ENCODE measurements around the gene PPP1R13B. TPM values are rescaled to one million over a fixed set of nuclear protein-coding genes. Genes with fewer than 3 reads are reported as not detected.

The PPP1R13B gene
- total RNA-seq, 3 donors from 2014 or later, result 6.8 to 11.8 (median 9.7) TPM

GRCh38 chr14:103858063-103858781 is 10.8 kb upstream of the PPP1R13B start:
- Mint-ChIP-seq H3K27me3 (ENCODE audit: low read depth) (peaks cover 4% of the 10 kb centered on the region), H3K4me1 (ENCODE audit: low read depth) (peaks cover 4% of the 10 kb centered on the region), H3K4me3 (no peak overlapping the region), H3K36me3 (ENCODE audit: insufficient read depth) (no peaks in the 10 kb centered on the region), H3K9me3 (no peaks in the 10 kb centered on the region)
- ATAC-seq (no peak), DNase-seq (no peak)

- H3K4me1 Mint-ChIP-seq (ENCODE audit: low read depth), result peaks cover 4% of the 10 kb centered on the region
- no peaks in the 10 kb centered on the region for H3K9me3 Mint-ChIP-seq
- DNase-seq, result no peak
- H3K36me3 Mint-ChIP-seq (ENCODE audit: insufficient read depth), result no peaks in the 10 kb centered on the region
- ATAC-seq, result no peak
- peaks cover 4% of the 10 kb centered on the region for H3K27me3 Mint-ChIP-seq (ENCODE audit: low read depth)
- H3K4me3 Mint-ChIP-seq, result no peak overlapping the region
These were observed 9.9 kb upstream of the PPP1R13B start for GRCh38 chr14:103857256-103857655.

- no peaks in the 10 kb centered on the region for H3K9me3 Mint-ChIP-seq
- DNase-seq, result no peak
- H3K36me3 Mint-ChIP-seq (ENCODE audit: insufficient read depth), result no peaks in the 10 kb centered on the region
- no peak for ATAC-seq
- H3K27me3 Mint-ChIP-seq (ENCODE audit: low read depth), result peaks cover 2% of the 10 kb centered on the region
- peaks cover 4% of the 10 kb centered on the region for H3K4me1 Mint-ChIP-seq (ENCODE audit: low read depth)
- no peak overlapping the region for H3K4me3 Mint-ChIP-seq
These were observed 9.2 kb upstream of the PPP1R13B start for GRCh38 chr14:103856607-103857006.

GRCh38 chr14:103856105-103856504 is 8.7 kb upstream of the PPP1R13B start:
- no peak overlapping the region for H3K4me3 Mint-ChIP-seq
- peaks cover 4% of the 10 kb centered on the region for H3K4me1 Mint-ChIP-seq (ENCODE audit: low read depth)
- ATAC-seq (no peak), DNase-seq (no peak)
- no peaks in the 10 kb centered on the region for H3K27me3 Mint-ChIP-seq (ENCODE audit: low read depth)
- H3K36me3 Mint-ChIP-seq (ENCODE audit: insufficient read depth), result no peaks in the 10 kb centered on the region
- H3K9me3 Mint-ChIP-seq, result no peaks in the 10 kb centered on the region

- DNase-seq (no peak), ATAC-seq (no peak)
- H3K36me3 Mint-ChIP-seq (ENCODE audit: insufficient read depth), result no peaks in the 10 kb centered on the region
- peaks cover 4% of the 10 kb centered on the region for H3K4me1 Mint-ChIP-seq (ENCODE audit: low read depth)
- H3K27me3 Mint-ChIP-seq (ENCODE audit: low read depth), result no peaks in the 10 kb centered on the region
- no peak overlapping the region for H3K4me3 Mint-ChIP-seq
- H3K9me3 Mint-ChIP-seq, result no peaks in the 10 kb centered on the region
These were observed 8.3 kb upstream of the PPP1R13B start for GRCh38 chr14:103855734-103856095.

- Mint-ChIP-seq H3K4me1 (ENCODE audit: low read depth) (peaks cover 4% of the 10 kb centered on the region), H3K4me3 (no peak overlapping the region), H3K27me3 (ENCODE audit: low read depth) (no peaks in the 10 kb centered on the region), H3K9me3 (no peaks in the 10 kb centered on the region), H3K36me3 (ENCODE audit: insufficient read depth) (no peaks in the 10 kb centered on the region)
- DNase-seq (no peak), ATAC-seq (no peak)
These were observed 7.7 kb upstream of the PPP1R13B start for GRCh38 chr14:103854822-103855733.

- Mint-ChIP-seq H3K9me3 (no peaks in the 10 kb centered on the region), H3K36me3 (ENCODE audit: insufficient read depth) (no peaks in the 10 kb centered on the region), H3K4me3 (no peak overlapping the region), H3K27me3 (ENCODE audit: low read depth) (no peaks in the 10 kb centered on the region), H3K4me1 (ENCODE audit: low read depth) (peaks cover 4% of the 10 kb centered on the region)
- ATAC-seq (no peak), DNase-seq (no peak)
These were observed 6.8 kb upstream of the PPP1R13B start for GRCh38 chr14:103854017-103854808.

GRCh38 chr14:103849151-103849886 is 1.9 kb upstream of the PPP1R13B start:
- ATAC-seq, result no peak
- Mint-ChIP-seq H3K4me1 (ENCODE audit: low read depth) (peaks cover 15% of the 10 kb centered on the region), H3K27me3 (ENCODE audit: low read depth) (no peaks in the 10 kb centered on the region), H3K4me3 (peak overlapping the region; percentile 69), H3K36me3 (ENCODE audit: insufficient read depth) (no peaks in the 10 kb centered on the region), H3K9me3 (no peaks in the 10 kb centered on the region)
- DNase-seq, result no peak

GRCh38 chr14:103848175-103849077 is 1.1 kb upstream of the PPP1R13B start:
- Mint-ChIP-seq H3K36me3 (ENCODE audit: insufficient read depth) (peaks cover under 1% of the 10 kb centered on the region), H3K9me3 (no peaks in the 10 kb centered on the region), H3K4me3 (peak overlapping the region; percentile 69), H3K4me1 (ENCODE audit: low read depth) (peaks cover 15% of the 10 kb centered on the region), H3K27me3 (ENCODE audit: low read depth) (no peaks in the 10 kb centered on the region)
- no peak for DNase-seq
- ATAC-seq, result no peak

GRCh38 chr14:103846543-103847450 is 578 bp downstream of the PPP1R13B start:
- Mint-ChIP-seq H3K36me3 (ENCODE audit: insufficient read depth) (peaks cover 3% of the 10 kb centered on the region), H3K27me3 (ENCODE audit: low read depth) (no peaks in the 10 kb centered on the region), H3K9me3 (no peaks in the 10 kb centered on the region), H3K4me3 (peak overlapping the region; percentile 88), H3K4me1 (ENCODE audit: low read depth) (peaks cover 15% of the 10 kb centered on the region)
- DNase-seq, result no peak
- peak; percentile 38 to 39 for ATAC-seq

- Mint-ChIP-seq H3K36me3 (ENCODE audit: insufficient read depth) (peaks cover 3% of the 10 kb centered on the region), H3K9me3 (no peaks in the 10 kb centered on the region), H3K4me3 (peak overlapping the region; percentile 88), H3K27me3 (ENCODE audit: low read depth) (no peaks in the 10 kb centered on the region), H3K4me1 (ENCODE audit: low read depth) (peaks cover 15% of the 10 kb centered on the region)
- ATAC-seq, result no peak
- no peak for DNase-seq
These were observed 1.3 kb downstream of the PPP1R13B start for GRCh38 chr14:103846097-103846496.

- H3K4me1 Mint-ChIP-seq (ENCODE audit: low read depth), result peaks cover 15% of the 10 kb centered on the region
- DNase-seq (no peak), ATAC-seq (no peak)
- no peaks in the 10 kb centered on the region for H3K9me3 Mint-ChIP-seq
- H3K4me3 Mint-ChIP-seq, result no peak overlapping the region
- peaks cover 3% of the 10 kb centered on the region for H3K36me3 Mint-ChIP-seq (ENCODE audit: insufficient read depth)
- H3K27me3 Mint-ChIP-seq (ENCODE audit: low read depth), result no peaks in the 10 kb centered on the region
These were observed 2.0 kb downstream of the PPP1R13B start for GRCh38 chr14:103845327-103845726.
